ENCODE data around the gene LMTK2.

DNA sequence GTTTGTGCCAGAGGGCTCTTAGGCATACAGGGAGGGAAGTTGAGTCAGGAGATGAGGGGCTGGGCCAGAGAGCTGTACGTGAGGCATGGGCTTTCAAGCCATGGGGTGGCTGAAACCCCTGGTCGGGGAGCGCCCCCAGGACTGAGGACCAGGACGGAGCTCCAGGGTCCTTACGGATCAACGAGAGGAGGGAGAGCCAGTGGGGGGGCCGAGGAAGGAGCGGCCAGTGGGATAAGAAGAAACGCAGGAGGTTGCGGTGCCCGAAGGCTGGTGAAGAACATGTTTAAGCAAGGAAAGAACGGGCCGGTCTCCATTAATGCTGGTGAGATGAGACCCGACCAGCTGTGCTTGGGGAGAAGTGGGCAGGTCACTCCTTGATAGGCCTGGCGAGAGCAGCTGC is 61.0 kb downstream of the LMTK2 start:
- TF ChIP-seq CTCF (IDR thresholded peaks at IDR 0.05), result no peak
- TF ChIP-seq POLR2A (IDR thresholded peaks at IDR 0.05), result no peak
- TF ChIP-seq EP300 (IDR thresholded peaks at IDR 0.05), result no peak
